Left ventricle myocardium superior (tissue), 1 donor: ENCODE results near the gene PTBP2. TPM values are rescaled to one million over a fixed set of nuclear protein-coding genes. Genes with fewer than 3 reads are reported as not detected.
"Not testable (repeated sequence)": the region's sequence is repeated elsewhere in the genome, so short reads cannot be mapped to it uniquely, and the experiment has no call there.

Experiments used
- ATAC-seq: fragments of 200-7000 bp; cut with Tn5 transposase; one replicate; pipeline ENCODE4 v1.9.1; 2020; ENCODE audit warnings: mild to moderate bottlenecking, moderate library complexity
- DNase-seq: peaks from one replicate; pipeline ENCODE4 v3.0.0-alpha.2; 2020
- intact Hi-C: fragments of 100-400 bp; cut with micrococcal nuclease; formaldehyde crosslinking; loops from one replicate; pipeline ENCODE4 v1.11.0; 2022
- total RNA-seq: library from RNA; stranded (reverse); fragmentation: NEBNext Ultra II Directional; extraction: Animal tissue kit (Norgen Biotek cat#: 25700); gene quantifications from one replicate; pipeline ENCODE4 v1.2.1, GENCODE V29; 2021
- donor health status: DM: no; HTN: yes; CAD: no; lungs with severe emphysema.

Gene PTBP2
- total RNA-seq, 1 donor from 2014 or later, result 12.4 TPM

- ATAC-seq (no peak), DNase-seq (no peak)
- intact Hi-C loops, result no loop called here
Observed at GRCh38 chr1:96723377-96723776, 1.8 kb downstream of the PTBP2 start.

- DNase-seq (no peak), ATAC-seq (no peak)
- intact Hi-C loops, result no loop called here
Observed at GRCh38 chr1:96723936-96724335, 2.4 kb downstream of the PTBP2 start.

GRCh38 chr1:96727860-96728259 is 6.3 kb downstream of the PTBP2 start:
- intact Hi-C loops, result no loop called here
- DNase-seq, result no peak
- no peak for ATAC-seq

- no peak for DNase-seq
- intact Hi-C loops, result no loop called here
- peak; percentile 55 for ATAC-seq
Observed at GRCh38 chr1:96730574-96731298, 9.2 kb downstream of the PTBP2 start.

GRCh38 chr1:96741335-96741734 is 19.8 kb downstream of the PTBP2 start:
- no peak for DNase-seq
- peak; percentile 71 for ATAC-seq
- intact Hi-C loops, result no loop called here

GRCh38 chr1:96746440-96747420 is 25.1 kb downstream of the PTBP2 start:
- intact Hi-C loops, result no loop called here
- DNase-seq (no peak), ATAC-seq (no peak)

GRCh38 chr1:96747565-96747964 is 26.0 kb downstream of the PTBP2 start:
- DNase-seq (no peak), ATAC-seq (peak; percentile 38)
- intact Hi-C loops, result no loop called here

GRCh38 chr1:96748078-96748477 is 26.5 kb downstream of the PTBP2 start:
- ATAC-seq (no peak), DNase-seq (no peak)
- intact Hi-C loops, result no loop called here

- ATAC-seq (no peak), DNase-seq (no peak)
- intact Hi-C loops, result no loop called here
Observed at GRCh38 chr1:96749618-96750017, 28.0 kb downstream of the PTBP2 start.

GRCh38 chr1:96752394-96752793 is 30.8 kb downstream of the PTBP2 start:
- ATAC-seq (no peak), DNase-seq (no peak)
- intact Hi-C loops, result no loop called here

- DNase-seq (no peak), ATAC-seq (no peak)
- intact Hi-C loops, result no loop called here
Observed at GRCh38 chr1:96756789-96757188, 35.2 kb downstream of the PTBP2 start.

- ATAC-seq, intact Hi-C loops, DNase-seq: not testable (repeated sequence)
Observed at GRCh38 chr1:96762586-96762985, 41.0 kb downstream of the PTBP2 start.

GRCh38 chr1:96763514-96763913 is 41.9 kb downstream of the PTBP2 start:
- ATAC-seq (no peak), DNase-seq (no peak)
- intact Hi-C loops, result no loop called here

- intact Hi-C loops, result no loop called here
- ATAC-seq (no peak), DNase-seq (no peak)
Observed at GRCh38 chr1:96764469-96764868, 42.9 kb downstream of the PTBP2 start.

GRCh38 chr1:96771847-96772246 is 50.3 kb downstream of the PTBP2 start:
- intact Hi-C loops, result no loop called here
- DNase-seq (no peak), ATAC-seq (no peak)

- ATAC-seq (no peak), DNase-seq (no peak)
- intact Hi-C loops, result no loop called here
Observed at GRCh38 chr1:96772349-96772748, 50.8 kb downstream of the PTBP2 start.

GRCh38 chr1:96772972-96773371 is 51.4 kb downstream of the PTBP2 start:
- DNase-seq, result no peak
- ATAC-seq, result no peak
- intact Hi-C loops, result no loop called here

- no peak for ATAC-seq
- DNase-seq, result no peak
- intact Hi-C loops, result no loop called here
Observed at GRCh38 chr1:96782206-96782605, 60.6 kb downstream of the PTBP2 start.

GRCh38 chr1:96782856-96783255 is 61.3 kb downstream of the PTBP2 start:
- DNase-seq (no peak), ATAC-seq (no peak)
- intact Hi-C loops, result no loop called here

GRCh38 chr1:96790599-96790998 is 69.0 kb downstream of the PTBP2 start:
- DNase-seq (no peak), ATAC-seq (no peak)
- intact Hi-C loops, result no loop called here
